HG02852 (cell line): ENCODE data around the gene ZNF549.
"Not testable (repeated sequence)": the region's sequence is repeated elsewhere in the genome, so short reads cannot be mapped to it uniquely, and the experiment has no call there.

Source experiments
- ATAC-seq: cut with Tn5 transposase; IDR thresholded peaks from one replicate; pipeline ENCODE4 v1.9.1; 2021; ENCODE audit warnings: mild to moderate bottlenecking, moderate library complexity; ENCODE audit not compliant: unreplicated experiment

Gene ZNF549

GRCh38 chr19:57527136-57527881 lies at the start of gene ZNF549:
ZNF549 (plus strand) TSS chr19:57527356; CDS start chr19:57527574, 218 bp downstream.
- ATAC-seq = peak; percentile 96

- peak; percentile 97 for ATAC-seq
Observed at GRCh38 chr19:57487477-57488298, 39.5 kb upstream of the ZNF549 start, which contains the start of gene ZNF419. ZNF419 (plus strand) TSS chr19:57487750; CDS start chr19:57487951, 201 bp downstream.

DNA sequence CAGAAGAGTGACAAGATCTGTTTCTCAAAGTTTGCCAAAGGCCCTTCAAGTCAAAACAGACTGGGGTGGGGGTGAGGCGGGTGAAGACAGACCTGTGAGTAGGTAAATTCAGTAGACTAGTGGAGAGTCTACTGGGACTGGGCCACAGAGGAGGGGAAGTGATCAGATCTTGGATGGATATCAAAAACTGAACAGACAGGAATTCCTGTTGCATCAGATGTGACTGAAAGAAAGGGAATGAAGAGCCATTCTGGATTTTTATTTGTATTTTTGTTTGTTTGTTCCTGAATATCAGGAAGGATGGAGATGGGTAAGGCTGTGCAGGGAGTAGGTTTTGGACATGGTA lies 38.9 kb upstream of the ZNF549 start:
- ATAC-seq = not testable (repeated sequence)

DNA sequence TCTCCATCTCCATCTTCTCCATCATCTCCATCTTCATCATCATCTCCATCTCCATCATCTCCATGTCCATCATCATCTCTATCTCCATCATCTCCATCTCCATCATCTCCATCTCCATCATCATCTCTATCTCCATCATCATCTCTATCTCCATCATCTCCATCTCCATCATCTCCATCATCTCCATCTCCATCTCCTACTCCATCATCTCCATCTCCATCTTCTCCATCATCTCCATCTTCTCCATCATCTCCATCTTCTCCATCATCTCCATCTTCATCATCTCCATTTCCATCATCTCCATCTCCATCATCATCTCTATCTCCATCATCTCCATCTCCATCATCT lies 27.9 kb upstream of the ZNF549 start:
- not testable (repeated sequence) for ATAC-seq

- ATAC-seq = peak; percentile 97
Observed at GRCh38 chr19:57499680-57500395, 27.3 kb upstream of the ZNF549 start, which contains the start of gene ZNF773. ZNF773 (plus strand) TSS chr19:57499938; CDS start chr19:57500081, 143 bp downstream.

- ATAC-seq = not testable (repeated sequence)
Observed at GRCh38 chr19:57500400-57500799, 26.8 kb upstream of the ZNF549 start.

GRCh38 chr19:57506163-57506562 lies 21.0 kb upstream of the ZNF549 start:
- ATAC-seq = no peak

GRCh38 chr19:57511484-57511883 lies 15.7 kb upstream of the ZNF549 start:
- no peak for ATAC-seq

- no peak for ATAC-seq
Observed at GRCh38 chr19:57512845-57513244, 14.3 kb upstream of the ZNF549 start.

- ATAC-seq = no peak
Observed at GRCh38 chr19:57515255-57515654, 11.9 kb upstream of the ZNF549 start.

DNA sequence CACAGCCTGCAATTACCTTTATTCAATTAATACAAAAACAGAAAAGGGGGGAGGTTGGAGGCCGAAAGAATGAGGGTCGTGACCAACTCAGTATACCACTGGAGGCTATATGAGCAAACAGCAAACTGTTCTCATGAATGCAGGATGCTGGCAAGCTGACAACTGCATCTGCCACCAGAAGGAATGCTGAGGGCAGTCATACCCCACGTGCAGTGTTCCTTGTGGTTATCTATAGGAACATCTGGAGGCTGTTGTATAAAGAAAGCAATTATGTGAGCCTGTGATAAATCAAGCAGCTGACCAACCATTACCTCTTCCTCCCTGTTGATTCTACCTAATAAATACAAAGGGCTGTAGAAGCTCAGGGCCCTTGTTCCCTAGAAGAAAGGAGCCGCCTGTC lies 9.1 kb upstream of the ZNF549 start:
- not testable (repeated sequence) for ATAC-seq

DNA sequence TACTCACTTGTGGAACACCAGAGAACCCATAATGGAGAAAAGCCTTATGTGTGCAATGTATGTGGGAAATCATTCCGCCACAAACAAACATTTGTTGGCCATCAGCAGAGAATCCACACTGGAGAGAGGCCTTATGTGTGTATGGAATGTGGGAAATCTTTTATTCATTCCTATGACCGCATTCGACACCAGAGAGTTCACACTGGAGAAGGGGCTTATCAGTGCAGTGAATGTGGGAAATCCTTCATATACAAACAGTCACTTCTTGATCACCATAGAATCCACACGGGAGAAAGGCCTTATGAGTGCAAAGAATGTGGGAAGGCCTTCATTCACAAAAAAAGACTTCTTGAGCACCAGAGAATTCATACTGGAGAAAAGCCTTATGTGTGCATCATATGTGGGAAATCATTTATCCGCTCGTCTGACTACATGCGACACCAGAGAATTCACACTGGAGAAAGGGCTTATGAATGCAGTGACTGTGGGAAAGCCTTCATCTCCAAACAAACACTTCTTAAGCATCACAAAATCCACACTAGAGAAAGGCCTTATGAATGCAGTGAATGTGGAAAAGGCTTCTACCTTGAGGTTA lies 10.9 kb downstream of the ZNF549 start:
- no peak for ATAC-seq

- no peak for ATAC-seq
Observed at GRCh38 chr19:57546513-57546912, 19.4 kb downstream of the ZNF549 start.

- no peak for ATAC-seq
Observed at GRCh38 chr19:57552432-57552831, 25.3 kb downstream of the ZNF549 start.

DNA sequence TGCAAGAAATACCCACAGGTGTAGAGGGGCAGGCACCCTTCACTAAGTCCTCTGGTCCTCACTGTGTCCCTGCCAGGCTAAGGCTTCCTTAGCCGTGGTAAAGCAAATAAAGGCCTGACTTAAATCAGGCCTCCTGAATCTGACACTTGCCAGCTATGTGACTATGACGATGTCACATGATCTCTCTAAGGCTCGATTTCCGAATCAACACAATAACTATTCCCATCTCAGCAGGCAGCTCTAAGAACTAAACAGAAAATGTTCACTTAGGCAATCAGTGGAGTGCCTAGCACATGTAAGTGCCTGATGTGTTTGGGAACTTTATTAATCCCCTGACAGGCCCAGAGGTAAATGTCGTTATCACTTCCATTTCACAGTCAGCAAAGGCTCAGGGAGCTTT lies 30.5 kb downstream of the ZNF549 start:
- no peak for ATAC-seq

DNA sequence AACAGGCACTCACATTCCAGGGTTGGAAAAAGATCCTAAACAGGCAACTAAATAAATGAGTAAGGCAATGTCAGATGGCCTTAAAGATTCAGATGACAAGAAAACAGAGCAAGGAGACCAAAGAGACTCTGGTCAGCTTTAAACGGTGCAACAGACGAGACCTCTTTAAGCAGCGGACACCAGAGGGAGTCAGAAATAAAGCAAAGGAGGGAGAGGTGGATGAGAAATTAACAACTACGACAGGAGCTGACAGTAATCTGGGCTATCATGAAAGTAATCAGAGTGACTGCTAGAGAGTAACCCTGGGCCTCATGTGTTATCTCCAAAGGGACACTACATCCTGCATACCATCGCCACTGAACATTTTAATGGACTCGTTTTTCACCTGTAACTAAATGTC lies 31.4 kb downstream of the ZNF549 start:
- ATAC-seq = no peak

- ATAC-seq = peak; percentile 25
Observed at GRCh38 chr19:57559008-57559403, 31.9 kb downstream of the ZNF549 start.

GRCh38 chr19:57559404-57560025 lies 32.4 kb downstream of the ZNF549 start, which contains the start of gene ZNF550:
ZNF550 (minus strand) TSS chr19:57559863; CDS start chr19:57559682, 181 bp downstream.
- peak; percentile 96 for ATAC-seq

DNA sequence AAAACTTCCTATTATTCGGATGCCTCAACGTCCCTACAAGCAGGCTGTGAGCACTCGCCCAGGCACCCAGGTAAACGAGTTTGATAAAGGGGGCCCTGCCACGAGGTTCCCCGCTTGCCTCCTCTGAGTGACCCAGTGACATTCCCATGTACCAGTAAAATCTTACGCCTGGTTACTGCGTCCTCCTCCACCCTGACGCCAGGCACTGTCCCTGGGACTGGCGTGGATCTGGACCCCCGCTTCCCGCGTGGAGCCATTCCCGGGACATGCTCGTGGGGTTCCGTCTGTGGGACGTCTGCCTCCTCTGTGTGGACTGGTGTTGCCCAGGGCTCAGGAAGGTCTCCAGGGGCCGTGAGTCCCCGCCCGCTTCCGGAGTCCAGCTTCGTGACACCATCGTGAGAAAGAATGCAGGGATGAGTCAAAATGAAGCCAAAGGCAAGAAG lies 32.9 kb downstream of the ZNF549 start:
- ATAC-seq = no peak

DNA sequence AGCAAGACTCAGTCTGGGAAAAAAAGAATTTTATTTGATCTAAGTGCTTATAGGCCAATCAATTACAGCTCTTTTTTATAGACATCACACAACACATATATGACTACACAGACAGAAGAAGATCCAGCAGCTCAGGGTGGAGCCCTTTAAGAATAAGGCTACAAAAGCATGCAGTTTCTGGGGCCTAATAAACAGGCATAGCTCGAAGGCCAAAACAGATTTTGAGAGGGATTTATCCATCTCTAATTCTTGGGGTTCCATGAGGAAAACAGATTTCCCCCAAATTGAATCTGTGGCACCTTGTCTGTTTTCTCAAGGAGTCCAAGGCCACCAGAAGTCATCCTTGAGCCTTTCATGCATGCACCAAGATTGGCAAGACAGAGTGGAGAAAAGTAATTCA lies 36.4 kb downstream of the ZNF549 start:
- ATAC-seq = no peak
